Left kidney (tissue), 2 donors: ENCODE results near the gene NLRC3. TPM values are rescaled to one million over a fixed set of nuclear protein-coding genes. Genes with fewer than 3 reads are reported as not detected.
"Not testable (repeated sequence)": the region's sequence is repeated elsewhere in the genome, so short reads cannot be mapped to it uniquely, and the experiment has no call there.

Source experiments
- DNase-seq: peaks from one replicate; pipeline ENCODE4 v3.0.0-alpha.2; 2013
- polyA plus RNA-seq: library from polyadenylated mRNA; unstranded; fragments of 120-200 nt; gene quantifications from one replicate; pipeline ENCODE4 v1.2.1, GENCODE V29; 2013; ENCODE audit not compliant: insufficient read length

The NLRC3 gene
- polyA plus RNA-seq, 1 donor = 2.1 TPM

- no peak for DNase-seq
These were observed 63.2 kb downstream of the NLRC3 start for GRCh38 chr16:3513892-3514583.

GRCh38 chr16:3511286-3512180 lies 65.7 kb downstream of the NLRC3 start:
- no peak for DNase-seq

GRCh38 chr16:3510416-3510815 lies 66.8 kb downstream of the NLRC3 start:
- DNase-seq = no peak

GRCh38 chr16:3509470-3509928 lies 67.7 kb downstream of the NLRC3 start:
- DNase-seq = no peak

- DNase-seq = no peak
These were observed 68.5 kb downstream of the NLRC3 start for GRCh38 chr16:3508736-3509135.

GRCh38 chr16:3503523-3503922 lies 73.7 kb downstream of the NLRC3 start:
- no peak for DNase-seq

GRCh38 chr16:3501783-3502400 lies 75.3 kb downstream of the NLRC3 start:
- DNase-seq = no peak

- not testable (repeated sequence) for DNase-seq
These were observed 75.8 kb downstream of the NLRC3 start for GRCh38 chr16:3501412-3501761.

- no peak for DNase-seq
These were observed 78.2 kb downstream of the NLRC3 start for GRCh38 chr16:3498988-3499387.

GRCh38 chr16:3497771-3498170 lies 79.4 kb downstream of the NLRC3 start:
- DNase-seq = no peak

- no peak for DNase-seq
These were observed 80.8 kb downstream of the NLRC3 start for GRCh38 chr16:3496386-3496785.

GRCh38 chr16:3495176-3495575 lies 82.0 kb downstream of the NLRC3 start, which contains the start of gene C16orf90:
Gene C16orf90 (minus strand): TSS chr16:3495489. CDS start chr16:3495421, 68 bp downstream.
- DNase-seq = no peak

GRCh38 chr16:3494386-3494973 lies 82.7 kb downstream of the NLRC3 start:
- DNase-seq = no peak

- no peak for DNase-seq
These were observed 84.8 kb downstream of the NLRC3 start for GRCh38 chr16:3492356-3492755.

- DNase-seq = no peak
These were observed 86.1 kb downstream of the NLRC3 start for GRCh38 chr16:3490911-3491629.

Other genes starting within 250 kb of the NLRC3 start
- gene OR2C1, start 221.5 kb downstream of the NLRC3 start, polyA plus RNA-seq = 1.3 TPM
- gene ZSCAN32, start 176.4 kb downstream of the NLRC3 start, polyA plus RNA-seq = 21.4 TPM
- gene ZNF174, start 176.2 kb downstream of the NLRC3 start, polyA plus RNA-seq = 16.2 TPM
- gene ZNF597, start 133.9 kb downstream of the NLRC3 start, polyA plus RNA-seq = 4.6 TPM
- 76.2 TPM for gene NAA60, start 133.7 kb downstream of the NLRC3 start, polyA plus RNA-seq
- gene C16orf90, start 81.9 kb downstream of the NLRC3 start, polyA plus RNA-seq = not detected
- gene CLUAP1, start 76.4 kb downstream of the NLRC3 start, polyA plus RNA-seq = 67.9 TPM
- 7.0 TPM for gene SLX4, start 34.2 kb upstream of the NLRC3 start, polyA plus RNA-seq
- 33.2 TPM for gene DNASE1, start 77.3 kb upstream of the NLRC3 start, polyA plus RNA-seq
- 117 TPM for gene TRAP1, start 140.1 kb upstream of the NLRC3 start, polyA plus RNA-seq